Activated CD4-positive, alpha-beta T cell treated with anti-CD3 and anti-CD28 coated beads, Interleukin-2, amount 10 ng/mL, durations not matched to agents 24 days and 14 days (primary cell): ENCODE results near the gene NTNG2. TPM values are rescaled to one million over a fixed set of nuclear protein-coding genes. Genes with fewer than 3 reads are reported as not detected.
A peak's percentile ranks its signal among the peaks of the same experiment; 100 is the strongest.

Experiments used
- DNase-seq: peaks from one replicate; pipeline ENCODE4 v3.0.0; 2022
- H3K27ac Mint-ChIP-seq: one replicate; pipeline ENCODE4 v1.8.0; 2022; ENCODE audit warnings: mild to moderate bottlenecking, mixed read lengths
- H3K27me3 Mint-ChIP-seq: one replicate; pipeline ENCODE4 v1.8.0; 2022; ENCODE audit warnings: mixed read lengths
- H3K36me3 Mint-ChIP-seq: one replicate; pipeline ENCODE4 v1.8.0; 2022; ENCODE audit warnings: low read depth, mild to moderate bottlenecking, mixed read lengths
- H3K4me1 Mint-ChIP-seq: one replicate; pipeline ENCODE4 v1.8.0; 2021; ENCODE audit warnings: mixed read lengths
- H3K4me3 Mint-ChIP-seq: one replicate; pipeline ENCODE4 v1.8.0; 2022; ENCODE audit warnings: mild to moderate bottlenecking, moderate library complexity, mixed read lengths
- H3K9me3 Mint-ChIP-seq: one replicate; pipeline ENCODE4 v1.8.0; 2021; ENCODE audit warnings: mixed read lengths
- intact Hi-C: fragments of 100-400 bp; cut with micrococcal nuclease; formaldehyde crosslinking; loops from one replicate; pipeline ENCODE4 v1.15.1; 2023
- total RNA-seq: library from RNA; stranded (reverse); gene quantifications from 2 replicates; pipeline ENCODE4 v1.2.3, GENCODE V29; 2022

Gene NTNG2
- total RNA-seq, 1 donor from 2014 or later, result 1.7 TPM

GRCh38 chr9:132136151-132136780 is 25.6 kb upstream of the NTNG2 start:
- Mint-ChIP-seq H3K9me3 (no peaks in the 10 kb centered on the region), H3K27ac (no peak overlapping the region), H3K4me1 (no peaks in the 10 kb centered on the region), H3K36me3 (no peaks in the 10 kb centered on the region), H3K27me3 (peaks cover 41% of the 10 kb centered on the region), H3K4me3 (no peak overlapping the region)
- no peak for DNase-seq
- intact Hi-C loops, result no loop called here

- no peaks in the 10 kb centered on the region for H3K9me3 Mint-ChIP-seq
- DNase-seq, result no peak
- intact Hi-C loops, result no loop called here
- peak overlapping the region; percentile 72 for H3K4me3 Mint-ChIP-seq
- peaks cover 16% of the 10 kb centered on the region for H3K4me1 Mint-ChIP-seq
- H3K36me3 Mint-ChIP-seq, result no peaks in the 10 kb centered on the region
- no peak overlapping the region for H3K27ac Mint-ChIP-seq
- peaks cover 50% of the 10 kb centered on the region for H3K27me3 Mint-ChIP-seq
Observed at GRCh38 chr9:132141344-132141947, 20.4 kb upstream of the NTNG2 start.

GRCh38 chr9:132141948-132142594 is 19.8 kb upstream of the NTNG2 start:
- intact Hi-C loops, result no loop called here
- Mint-ChIP-seq H3K4me1 (peaks cover 16% of the 10 kb centered on the region), H3K36me3 (no peaks in the 10 kb centered on the region), H3K4me3 (peak overlapping the region; percentile 72), H3K9me3 (no peaks in the 10 kb centered on the region), H3K27ac (no peak overlapping the region), H3K27me3 (peaks cover 48% of the 10 kb centered on the region)
- no peak for DNase-seq

- Mint-ChIP-seq H3K9me3 (no peaks in the 10 kb centered on the region), H3K4me3 (no peak overlapping the region), H3K36me3 (no peaks in the 10 kb centered on the region), H3K27me3 (peaks cover 44% of the 10 kb centered on the region), H3K27ac (no peak overlapping the region), H3K4me1 (peaks cover 19% of the 10 kb centered on the region)
- no peak for DNase-seq
- intact Hi-C loops, result no loop called here
Observed at GRCh38 chr9:132142924-132143323, 18.9 kb upstream of the NTNG2 start.

GRCh38 chr9:132143359-132143758 is 18.5 kb upstream of the NTNG2 start:
- Mint-ChIP-seq H3K36me3 (no peaks in the 10 kb centered on the region), H3K27me3 (peaks cover 46% of the 10 kb centered on the region), H3K9me3 (no peaks in the 10 kb centered on the region), H3K4me1 (peaks cover 19% of the 10 kb centered on the region), H3K4me3 (no peak overlapping the region), H3K27ac (no peak overlapping the region)
- intact Hi-C loops, result no loop called here
- DNase-seq, result no peak

- peaks cover 19% of the 10 kb centered on the region for H3K4me1 Mint-ChIP-seq
- peaks cover 46% of the 10 kb centered on the region for H3K27me3 Mint-ChIP-seq
- H3K36me3 Mint-ChIP-seq, result no peaks in the 10 kb centered on the region
- intact Hi-C loops, result loop anchor here (1.0 kb wide), 1 partner anchor 19 kb away; no protein-coding TSS in a partner anchor
- peak; percentile 70 for DNase-seq
- H3K4me3 Mint-ChIP-seq, result no peak overlapping the region
- peak overlapping the region; percentile 79 for H3K27ac Mint-ChIP-seq
- H3K9me3 Mint-ChIP-seq, result no peaks in the 10 kb centered on the region
Observed at GRCh38 chr9:132144708-132145365, 17.0 kb upstream of the NTNG2 start.

GRCh38 chr9:132146039-132146438 is 15.8 kb upstream of the NTNG2 start:
- intact Hi-C loops, result no loop called here
- Mint-ChIP-seq H3K4me1 (peaks cover 19% of the 10 kb centered on the region), H3K27ac (no peak overlapping the region), H3K27me3 (peaks cover 38% of the 10 kb centered on the region), H3K9me3 (no peaks in the 10 kb centered on the region), H3K36me3 (no peaks in the 10 kb centered on the region), H3K4me3 (no peak overlapping the region)
- DNase-seq, result no peak

- DNase-seq, result no peak
- Mint-ChIP-seq H3K27me3 (peaks cover 34% of the 10 kb centered on the region), H3K27ac (no peak overlapping the region), H3K4me3 (no peak overlapping the region), H3K9me3 (no peaks in the 10 kb centered on the region), H3K36me3 (no peaks in the 10 kb centered on the region), H3K4me1 (peaks cover 19% of the 10 kb centered on the region)
- intact Hi-C loops, result no loop called here
Observed at GRCh38 chr9:132146575-132146974, 15.3 kb upstream of the NTNG2 start.

GRCh38 chr9:132147331-132147730 is 14.5 kb upstream of the NTNG2 start:
- intact Hi-C loops, result no loop called here
- Mint-ChIP-seq H3K27ac (no peak overlapping the region), H3K27me3 (peaks cover 26% of the 10 kb centered on the region), H3K4me1 (peaks cover 12% of the 10 kb centered on the region), H3K4me3 (no peak overlapping the region), H3K9me3 (no peaks in the 10 kb centered on the region), H3K36me3 (no peaks in the 10 kb centered on the region)
- no peak for DNase-seq

- Mint-ChIP-seq H3K36me3 (no peaks in the 10 kb centered on the region), H3K27me3 (peaks cover 30% of the 10 kb centered on the region), H3K27ac (no peak overlapping the region), H3K9me3 (no peaks in the 10 kb centered on the region), H3K4me1 (peaks cover 12% of the 10 kb centered on the region), H3K4me3 (no peak overlapping the region)
- DNase-seq, result no peak
- intact Hi-C loops, result no loop called here
Observed at GRCh38 chr9:132147839-132148238, 14.0 kb upstream of the NTNG2 start.

GRCh38 chr9:132150256-132150655 is 11.6 kb upstream of the NTNG2 start:
- no peak overlapping the region for H3K27ac Mint-ChIP-seq
- H3K4me3 Mint-ChIP-seq, result no peak overlapping the region
- no peaks in the 10 kb centered on the region for H3K9me3 Mint-ChIP-seq
- no peak for DNase-seq
- H3K4me1 Mint-ChIP-seq, result peaks cover 4% of the 10 kb centered on the region
- H3K27me3 Mint-ChIP-seq, result peaks cover 43% of the 10 kb centered on the region
- intact Hi-C loops, result no loop called here
- H3K36me3 Mint-ChIP-seq, result no peaks in the 10 kb centered on the region

GRCh38 chr9:132151118-132151517 is 10.7 kb upstream of the NTNG2 start:
- H3K36me3 Mint-ChIP-seq, result no peaks in the 10 kb centered on the region
- H3K4me3 Mint-ChIP-seq, result no peak overlapping the region
- H3K9me3 Mint-ChIP-seq, result no peaks in the 10 kb centered on the region
- intact Hi-C loops, result no loop called here
- H3K27me3 Mint-ChIP-seq, result peaks cover 46% of the 10 kb centered on the region
- peaks cover 3% of the 10 kb centered on the region for H3K4me1 Mint-ChIP-seq
- no peak overlapping the region for H3K27ac Mint-ChIP-seq
- no peak for DNase-seq

GRCh38 chr9:132152231-132152630 is 9.6 kb upstream of the NTNG2 start:
- intact Hi-C loops, result no loop called here
- H3K9me3 Mint-ChIP-seq, result no peaks in the 10 kb centered on the region
- H3K27ac Mint-ChIP-seq, result no peak overlapping the region
- peaks cover 47% of the 10 kb centered on the region for H3K27me3 Mint-ChIP-seq
- peaks cover 1% of the 10 kb centered on the region for H3K4me1 Mint-ChIP-seq
- no peak for DNase-seq
- no peaks in the 10 kb centered on the region for H3K36me3 Mint-ChIP-seq
- no peak overlapping the region for H3K4me3 Mint-ChIP-seq
